Pancreas (tissue), 10 donors: ENCODE data around the gene SNRPD3. TPM values are rescaled to one million over a fixed set of nuclear protein-coding genes. Genes with fewer than 3 reads are reported as not detected.
"Not testable (repeated sequence)": the region's sequence is repeated elsewhere in the genome, so short reads cannot be mapped to it uniquely, and the experiment has no call there.

Experiments used
- ATAC-seq, 4 donors: fragments of 200-7000 bp; cut with Tn5 transposase; one replicate each; pipeline versions ENCODE4 v1.8.0 to v1.9.1; 2020; ENCODE audit warnings: mild to moderate bottlenecking in 4 of 4, moderate library complexity in 4 of 4
- DNase-seq, 6 donors: peaks; one replicate each; pipeline ENCODE4 v3.0.0-alpha.2; 2020
- FAIRE-seq: peaks from 2 replicates; lab custom pipeline; 2012; peaks lifted over from hg19 to GRCh38; lab: Jason Lieb, UNC
- H3K27ac ChIP-seq, 4 donors: fragments of 200-600 bp; sonication (generic); 1 replicate in 3 of 4; 2 replicates in 1 of 4; pipeline versions ENCODE4 v1.5.0 to v1.8.0; 2020
- H3K27me3 ChIP-seq, 4 donors: fragments of 200-600 bp; one replicate each; pipeline ENCODE4 v1.8.0; 2021
- H3K36me3 ChIP-seq, 3 donors: fragments of 200-600 bp; sonication (generic) in 1 of 3; one replicate each; pipeline versions ENCODE4 v1.5.0 to v1.8.0; 2020 to 2021
- H3K4me1 ChIP-seq, 3 donors: fragments of 200-600 bp; one replicate each; pipeline ENCODE4 v1.8.0; 2021
- H3K4me3 ChIP-seq, 4 donors: fragments of 200-600 bp; sonication (generic) in 2 of 4; one replicate each; pipeline versions ENCODE4 v1.5.0 to v1.8.0; 2020 to 2021
- H3K9me3 ChIP-seq, 4 donors: fragments of 200-600 bp; one replicate each; pipeline ENCODE4 v1.8.0; 2021
- WGBS, 2 donors: extraction: QIAGEN DNeasy Blood & Tissue Kit; methylation state at CpG; one replicate each; pipeline ENCODE4 v1.1.7; 2013; 5-methylcytosine and 5-hydroxymethylcytosine counted together
- intact Hi-C, 3 donors: fragments of 100-400 bp; cut with DNase I; formaldehyde crosslinking; loops; one replicate each; pipeline versions ENCODE4 v1.11.1 to v1.14.2; 2022
- polyA plus RNA-seq, 2 donors: library from polyadenylated mRNA; stranded (reverse); fragments of 200-250 nt; gene quantifications; one replicate each; pipeline ENCODE4 v1.2.3, GENCODE V29; 2013
- total RNA-seq, 6 donors: library from RNA; stranded (reverse); fragmentation: NEBNext Ultra II Directional in 4 of 6; extraction: Animal tissue kit (Norgen Biotek cat#: 25700) in 4 of 6; gene quantifications; one replicate each; pipeline versions ENCODE4 v1.2.1 to v1.2.4, GENCODE V29; 2021 to 2023
- TF ChIP-seq, protein P1 (sequence below), 4 donors: fragments of 200-600 bp; sonication (generic) in 3 of 4; IDR thresholded peaks; one replicate each; pipeline versions ENCODE4 v1.5.0 to v1.8.0; 2021; ENCODE audit warnings: antibody characterized with exemption in 4 of 4
- donor health status: healthy with polysubstance abuse.
- donor health status: DM: no; HTN: no; CAD: no; lungs with moderate emphysema.
- donor health status: DM: no; HTN: no; CAD: no.
- donor health status: control.
- donor health status: control.
- donor health status: Bipolar disorder and iron deficiency.
- donor health status: DM: yes; HTN: yes; CAD: no.
- donor health status: DM: no; HTN: no; CAD: no.
- donor health status: DM: no; HTN: no; CAD: no.
- donor health status: DM: yes; HTN: yes; CAD: no.

The SNRPD3 gene
- total and polyA plus RNA-seq, 8 donors: 15.9 to 58.1 (median 29.8) TPM

- H3K27ac ChIP-seq: peak overlapping the region in 2 of 4 donors; percentile 19 to 24
- no peaks in the 10 kb centered on the region for H3K36me3 ChIP-seq
- intact Hi-C loops: no loop called here
- no peaks in the 10 kb centered on the region for H3K9me3 ChIP-seq
- TF ChIP-seq, protein P1, sequence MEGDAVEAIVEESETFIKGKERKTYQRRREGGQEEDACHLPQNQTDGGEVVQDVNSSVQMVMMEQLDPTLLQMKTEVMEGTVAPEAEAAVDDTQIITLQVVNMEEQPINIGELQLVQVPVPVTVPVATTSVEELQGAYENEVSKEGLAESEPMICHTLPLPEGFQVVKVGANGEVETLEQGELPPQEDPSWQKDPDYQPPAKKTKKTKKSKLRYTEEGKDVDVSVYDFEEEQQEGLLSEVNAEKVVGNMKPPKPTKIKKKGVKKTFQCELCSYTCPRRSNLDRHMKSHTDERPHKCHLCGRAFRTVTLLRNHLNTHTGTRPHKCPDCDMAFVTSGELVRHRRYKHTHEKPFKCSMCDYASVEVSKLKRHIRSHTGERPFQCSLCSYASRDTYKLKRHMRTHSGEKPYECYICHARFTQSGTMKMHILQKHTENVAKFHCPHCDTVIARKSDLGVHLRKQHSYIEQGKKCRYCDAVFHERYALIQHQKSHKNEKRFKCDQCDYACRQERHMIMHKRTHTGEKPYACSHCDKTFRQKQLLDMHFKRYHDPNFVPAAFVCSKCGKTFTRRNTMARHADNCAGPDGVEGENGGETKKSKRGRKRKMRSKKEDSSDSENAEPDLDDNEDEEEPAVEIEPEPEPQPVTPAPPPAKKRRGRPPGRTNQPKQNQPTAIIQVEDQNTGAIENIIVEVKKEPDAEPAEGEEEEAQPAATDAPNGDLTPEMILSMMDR (IDR thresholded peaks at IDR 0.05): no peak
- H3K27me3 ChIP-seq: no peaks in the 10 kb centered on the region
- ATAC-seq (no peak), FAIRE-seq (no peak), DNase-seq (peak in 1 of 6 donors; percentile 47)
- H3K4me1 ChIP-seq: peaks cover 6 to 17% (median 15%) of the 10 kb centered on the region in 3 donors
- H3K4me3 ChIP-seq: no peak overlapping the region
- WGBS, 2 donors: 75 to 81% methylated on average over 8 of the region's 8 CpGs
These were observed 43.7 kb downstream of the SNRPD3 start for GRCh38 chr22:24599514-24599913.

DNA sequence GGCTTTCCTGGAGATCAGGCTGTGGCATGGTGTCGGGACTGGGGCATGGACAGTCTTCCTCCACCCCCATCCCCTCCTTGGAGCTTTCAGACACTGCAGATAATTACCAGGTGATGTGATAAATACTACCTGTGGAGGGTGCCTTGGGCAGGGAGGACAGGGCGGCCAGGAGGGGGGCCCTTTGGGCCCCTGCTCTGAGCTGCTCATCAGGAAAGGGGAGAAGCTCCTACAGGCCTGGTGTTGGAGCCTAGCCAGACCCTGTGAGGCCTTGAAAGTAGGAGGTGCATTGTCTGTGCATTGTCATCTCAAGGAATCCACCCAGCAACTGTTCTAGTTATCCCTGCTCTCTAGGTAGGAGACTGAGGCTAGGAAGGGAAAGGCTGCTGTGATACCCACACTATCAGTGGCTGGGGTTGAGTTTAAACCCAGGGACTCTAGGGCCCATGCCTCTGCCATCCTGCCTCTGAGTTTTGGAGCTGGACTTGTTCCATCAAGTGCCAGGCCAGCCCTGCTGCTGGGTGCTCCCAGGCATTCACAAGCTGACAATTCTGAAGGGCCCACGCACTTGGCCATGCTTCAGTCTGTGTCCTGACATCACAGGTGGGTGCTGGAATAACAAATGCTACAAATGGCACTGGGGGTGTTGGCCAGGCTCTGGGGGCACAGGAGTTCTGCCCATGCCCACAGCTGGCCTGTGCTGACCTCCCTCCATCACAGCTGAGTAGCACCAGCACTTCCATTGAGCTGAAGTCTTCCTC lies 44.3 kb downstream of the SNRPD3 start:
- peak in 2 of 6 donors; percentile 7 to 50 for DNase-seq
- H3K27me3 ChIP-seq, H3K4me3 ChIP-seq, ATAC-seq, H3K36me3 ChIP-seq, H3K9me3 ChIP-seq, FAIRE-seq, intact Hi-C loops: not testable (repeated sequence)
- H3K27ac ChIP-seq: peak overlapping the region in 2 of 4 donors; percentile 24 to 76
- WGBS, 2 donors: 79 to 88% methylated on average over 3 of the region's 3 CpGs
- H3K4me1 ChIP-seq: peaks cover 6 to 17% (median 15%) of the 10 kb centered on the region in 3 donors

GRCh38 chr22:24601217-24602104 lies 45.7 kb downstream of the SNRPD3 start:
- Histone ChIP-seq H3K9me3 (no peaks in the 10 kb centered on the region), H3K4me3 (no peak overlapping the region), H3K27me3 (no peaks in the 10 kb centered on the region), H3K27ac (peak overlapping the region; percentile 9 to 76 (median 65)), H3K36me3 (no peaks in the 10 kb centered on the region), H3K4me1 (peaks cover 6 to 17% (median 15%) of the 10 kb centered on the region in 3 donors)
- peak; percentile 78 to 91 (median 87) for ATAC-seq
- no peak for FAIRE-seq
- peak; percentile 88 to 97 (median 93) for DNase-seq
- intact Hi-C loops: no loop called here
- WGBS, 2 donors: 31 to 36% methylated on average over 11 to 12 of the region's 12 CpGs
- TF ChIP-seq, protein P1 (IDR thresholded peaks at IDR 0.05): no peak

- FAIRE-seq, H3K4me3 ChIP-seq, H3K27me3 ChIP-seq, intact Hi-C loops, H3K36me3 ChIP-seq, H3K9me3 ChIP-seq: not testable (repeated sequence)
- H3K4me1 ChIP-seq: peaks cover 6 to 17% (median 15%) of the 10 kb centered on the region in 3 donors
- 60 to 63% methylated on average over 11 of the region's 11 CpGs for WGBS, 2 donors
- ATAC-seq (peak in 2 of 4 donors; percentile 1 to 4), DNase-seq (peak in 1 of 6 donors; percentile 44)
- H3K27ac ChIP-seq: peak overlapping the region; percentile 9 to 76 (median 65)
These were observed 46.4 kb downstream of the SNRPD3 start for GRCh38 chr22:24602105-24602749.

GRCh38 chr22:24602847-24603769 lies 47.3 kb downstream of the SNRPD3 start, which contains the start of gene GGT1:
Gene GGT1 (plus strand): TSS chr22:24603193. CDS start chr22:24611082, 7,889 bp downstream.
- ATAC-seq (peak; percentile 22 to 45 (median 34)), DNase-seq (peak in 4 of 6 donors; percentile 43 to 68 (median 58))
- H3K36me3 ChIP-seq, intact Hi-C loops, FAIRE-seq, H3K9me3 ChIP-seq, H3K27me3 ChIP-seq: not testable (repeated sequence)
- peaks cover 6 to 17% (median 15%) of the 10 kb centered on the region in 3 donors for H3K4me1 ChIP-seq
- H3K27ac ChIP-seq: peak within 1 kb of the TSS; percentile 55 to 76 (median 65)
- WGBS, 2 donors: 42 to 52% methylated on average over 20 to 22 of the region's 22 CpGs
- H3K4me3 ChIP-seq: peak within 1 kb of the TSS in 2 of 4 donors; percentile 36 to 49

- intact Hi-C loops, H3K27me3 ChIP-seq, H3K9me3 ChIP-seq, H3K36me3 ChIP-seq, FAIRE-seq: not testable (repeated sequence)
- H3K27ac ChIP-seq: peak overlapping the region; percentile 55 to 76 (median 65)
- peaks cover 6 to 17% (median 15%) of the 10 kb centered on the region in 3 donors for H3K4me1 ChIP-seq
- DNase-seq: peak in 3 of 6 donors; percentile 29 to 67 (median 45)
- 25 to 28% methylated on average over 18 of the region's 18 CpGs for WGBS, 2 donors
- H3K4me3 ChIP-seq: peak overlapping the region in 2 of 4 donors; percentile 36 to 49
- peak; percentile 17 to 43 (median 26) for ATAC-seq
These were observed 48.2 kb downstream of the SNRPD3 start for GRCh38 chr22:24603770-24604629.

GRCh38 chr22:24606340-24606739 lies 50.5 kb downstream of the SNRPD3 start:
- intact Hi-C loops, FAIRE-seq, H3K36me3 ChIP-seq, ATAC-seq, H3K9me3 ChIP-seq, H3K27ac ChIP-seq, H3K27me3 ChIP-seq, H3K4me3 ChIP-seq: not testable (repeated sequence)
- peaks cover under 1 to 13% (median 8%) of the 10 kb centered on the region in 3 donors for H3K4me1 ChIP-seq
- 70 to 76% methylated on average over 2 of the region's 2 CpGs for WGBS, 2 donors
- DNase-seq: peak in 1 of 6 donors; percentile 27
